Stimulated activated CD8-positive, alpha-beta memory T cell treated with anti-CD3 and anti-CD28 coated beads, Interleukin-4, amount 100 ng/mL, for 24 hours (primary cell): ENCODE results near the gene UBE2G2.

ENCODE experiments used
- DNase-seq: peaks from one replicate; pipeline ENCODE4 v3.0.0-alpha.2; 2020; ENCODE audit warnings: low read depth

The UBE2G2 gene

GRCh38 chr21:44801468-44802395 lies at the start of gene UBE2G2:
TSS of gene UBE2G2 (minus strand) at chr21:44801820. CDS start at chr21:44801748, 72 bp downstream.
- DNase-seq = peak; percentile 76

DNA sequence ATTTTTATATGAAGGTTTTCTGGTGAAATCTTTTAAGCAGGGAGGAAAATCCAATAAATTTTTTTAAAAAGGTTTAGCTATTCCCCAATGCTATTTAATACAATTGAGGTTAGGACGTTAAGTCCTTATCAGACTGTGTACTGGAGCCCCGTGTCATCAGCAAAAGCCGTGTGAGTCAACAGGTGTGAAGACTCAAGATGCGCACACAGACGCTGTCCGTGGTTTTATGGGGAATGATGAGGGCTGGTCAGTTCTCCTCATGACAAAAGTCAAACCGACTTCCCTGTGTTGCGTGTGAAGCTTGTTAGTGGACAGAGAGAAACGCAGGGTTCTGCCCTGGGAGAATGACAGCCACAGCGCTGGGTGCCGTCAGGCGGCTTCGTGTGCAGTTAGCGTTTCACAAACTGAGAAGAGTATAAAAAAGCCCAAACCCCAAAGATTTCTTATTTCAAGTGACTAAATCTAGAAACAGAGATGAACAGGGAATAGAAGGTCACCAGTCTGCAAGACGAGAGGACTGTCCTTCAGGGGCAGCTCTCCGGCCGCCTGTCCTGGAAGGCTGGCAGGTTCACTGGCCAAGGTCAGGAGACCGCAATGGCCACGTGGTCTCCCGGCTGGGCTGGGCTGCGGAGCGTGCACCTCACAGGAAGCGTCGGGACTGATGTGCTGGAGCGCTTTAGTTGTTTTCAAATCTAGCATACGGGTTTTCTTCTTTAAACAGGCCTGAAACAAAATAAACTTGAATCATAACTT lies 49.5 kb upstream of the UBE2G2 start:
- no peak for DNase-seq

DNA sequence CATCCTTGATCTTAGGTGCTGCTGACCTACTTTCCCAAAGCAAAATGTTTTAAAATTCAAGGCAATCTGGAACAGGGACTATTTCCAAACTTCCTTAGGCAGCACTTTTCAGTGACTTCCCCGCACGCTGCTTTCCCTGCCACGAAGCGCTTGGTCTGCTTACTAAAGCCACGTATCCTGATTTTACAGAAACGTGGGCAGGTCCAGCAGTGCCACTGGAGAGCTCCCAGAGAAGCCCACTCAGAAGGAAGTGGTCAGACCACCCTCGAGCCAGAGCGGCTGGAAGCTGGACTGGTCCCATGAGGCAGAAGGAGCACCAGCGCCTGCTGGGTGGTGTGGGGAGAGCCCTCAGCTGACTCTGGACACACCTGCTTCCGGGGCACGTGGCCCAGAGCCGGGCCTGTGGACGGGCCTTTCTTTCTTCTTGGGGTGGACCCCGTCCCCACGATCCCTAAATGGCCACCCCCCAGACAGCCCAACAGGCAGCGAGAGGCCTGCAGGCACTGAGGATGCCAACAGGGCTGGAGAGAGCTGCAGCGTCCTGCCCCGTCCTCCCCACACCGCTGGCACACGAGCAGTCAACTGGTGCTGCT lies 48.7 kb upstream of the UBE2G2 start:
- DNase-seq = no peak

- DNase-seq = no peak
Measured at GRCh38 chr21:44849616-44850130, 48.1 kb upstream of the UBE2G2 start.

GRCh38 chr21:44848821-44849521 lies 47.4 kb upstream of the UBE2G2 start:
- no peak for DNase-seq

GRCh38 chr21:44847261-44848056 lies 45.8 kb upstream of the UBE2G2 start:
- DNase-seq = no peak

DNA sequence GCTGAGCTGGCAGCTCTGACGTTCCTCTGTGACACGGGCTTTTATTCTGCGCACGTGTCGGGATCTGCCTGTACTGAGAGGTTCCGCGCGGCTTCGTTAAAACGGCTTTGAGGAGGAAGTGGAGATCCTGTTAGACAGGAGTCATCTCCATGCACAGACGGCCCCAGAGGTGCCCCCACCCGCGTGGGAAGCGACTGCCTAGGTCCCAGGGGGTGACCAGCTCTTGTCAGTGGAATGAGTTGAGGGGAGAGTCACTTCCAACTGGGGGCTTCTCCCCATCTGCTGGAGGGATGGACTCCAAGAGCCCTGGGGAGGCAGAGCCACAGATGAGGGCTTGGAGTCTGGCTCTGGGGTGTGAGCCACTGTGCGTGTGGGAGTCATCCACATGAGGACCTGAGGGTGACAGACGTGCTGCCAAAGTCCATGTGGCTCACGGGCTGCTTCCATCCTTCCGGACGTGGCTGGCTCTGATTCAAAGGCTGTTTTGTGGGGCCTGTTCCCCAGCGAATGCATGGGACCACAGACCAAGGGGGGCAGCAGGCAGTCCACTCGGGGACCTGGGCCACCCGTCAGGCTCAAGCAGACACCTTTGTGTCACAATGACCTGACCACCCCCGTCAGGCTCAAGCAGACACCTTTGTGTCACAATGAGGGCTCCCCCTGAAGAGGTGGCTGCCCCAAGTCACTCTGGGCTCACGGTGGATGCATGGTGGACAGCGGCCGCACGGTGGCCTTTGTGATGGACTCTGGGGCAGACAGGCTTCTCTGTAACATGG lies 45.1 kb upstream of the UBE2G2 start:
- DNase-seq = no peak

DNA sequence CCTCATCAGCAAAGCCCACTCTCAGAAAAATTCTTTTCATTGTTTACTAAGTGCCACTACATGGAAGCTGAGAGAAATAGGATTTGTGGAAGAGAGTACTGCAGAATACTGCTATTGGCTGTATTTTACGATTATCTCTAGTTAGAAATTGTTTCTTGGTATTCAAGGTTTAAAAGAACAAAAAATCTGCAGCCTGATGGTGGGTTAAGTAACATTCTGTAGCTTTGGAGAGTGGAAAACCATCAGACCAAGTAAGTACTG lies 44.5 kb upstream of the UBE2G2 start:
- no peak for DNase-seq

- peak; percentile 54 for DNase-seq
Measured at GRCh38 chr21:44845418-44846223, 44.0 kb upstream of the UBE2G2 start.

DNA sequence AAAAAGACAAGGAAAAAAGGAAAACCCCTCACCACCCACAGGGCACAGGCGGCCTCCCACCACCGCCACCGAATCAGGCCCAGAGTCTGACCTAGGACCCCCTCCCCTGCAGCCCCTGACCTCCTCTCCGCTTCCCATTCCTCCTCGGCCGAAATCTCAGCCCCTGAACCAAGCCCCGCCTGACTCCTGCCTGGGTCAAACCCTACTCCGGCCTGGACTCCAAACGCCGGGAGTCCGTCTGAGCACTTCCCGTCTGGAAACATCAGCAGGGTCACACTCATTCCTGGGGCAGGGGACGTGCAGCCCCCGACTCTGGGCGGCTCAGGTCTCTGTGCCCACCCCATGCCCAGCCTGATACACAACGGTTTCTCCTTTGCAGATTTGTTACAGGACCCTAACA lies 42.6 kb upstream of the UBE2G2 start:
- no peak for DNase-seq

DNA sequence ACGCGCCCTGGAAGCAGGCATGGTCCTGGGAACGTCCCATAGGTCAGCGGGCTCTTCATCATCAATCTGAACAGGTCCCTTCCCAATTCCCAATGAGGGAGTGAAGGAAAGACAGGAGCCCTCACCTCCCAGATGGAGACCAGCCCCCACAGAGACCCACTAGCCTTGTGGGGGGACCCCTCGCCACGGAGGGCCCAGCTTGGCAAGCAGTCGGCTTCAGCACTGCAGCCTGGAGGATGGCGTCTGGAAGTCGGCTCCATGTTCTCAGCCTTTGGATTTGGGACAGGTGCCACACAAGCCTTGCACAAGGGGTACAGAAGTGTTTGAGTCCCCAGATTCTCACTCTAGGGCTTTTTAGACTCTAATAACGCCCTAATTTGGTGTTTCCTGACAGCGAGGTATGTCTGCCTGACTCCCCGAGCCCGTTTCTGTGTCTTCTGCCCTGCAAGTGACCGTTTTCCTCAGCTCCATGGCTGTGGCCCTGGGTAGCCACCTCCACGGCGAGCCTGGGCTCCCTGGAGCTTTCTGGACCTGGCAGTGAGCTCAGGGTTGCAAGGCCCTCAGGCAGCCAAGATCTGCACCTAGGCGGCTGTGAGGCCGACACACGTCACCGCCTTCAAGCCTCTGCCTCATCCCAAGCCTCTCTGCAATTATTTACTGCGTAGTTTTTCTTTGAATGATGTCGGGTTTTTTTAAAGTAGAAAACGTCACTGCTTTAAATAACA lies 41.3 kb upstream of the UBE2G2 start:
- no peak for DNase-seq

GRCh38 chr21:44842087-44842486 lies 40.5 kb upstream of the UBE2G2 start:
- DNase-seq = no peak

DNA sequence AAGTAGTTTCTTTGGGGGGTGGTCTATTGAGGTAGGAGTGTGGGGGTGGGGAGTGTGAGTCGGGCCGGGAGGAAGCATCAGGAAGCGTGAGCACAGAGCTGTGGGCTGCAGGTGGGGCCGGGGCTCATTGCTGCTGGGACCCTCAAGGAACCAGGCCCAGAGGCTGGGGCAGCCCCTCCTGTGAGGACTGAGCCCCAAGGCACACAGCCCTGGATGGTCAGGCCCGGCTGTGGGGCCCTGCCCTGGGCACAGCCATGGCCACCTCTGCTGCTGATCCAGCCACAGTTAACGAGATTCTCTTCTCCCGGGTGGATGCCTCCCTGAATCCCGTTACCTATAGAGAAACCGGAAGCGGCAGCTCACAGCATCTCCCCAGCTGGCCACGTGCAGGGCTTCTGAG lies 39.2 kb upstream of the UBE2G2 start:
- DNase-seq = no peak

DNA sequence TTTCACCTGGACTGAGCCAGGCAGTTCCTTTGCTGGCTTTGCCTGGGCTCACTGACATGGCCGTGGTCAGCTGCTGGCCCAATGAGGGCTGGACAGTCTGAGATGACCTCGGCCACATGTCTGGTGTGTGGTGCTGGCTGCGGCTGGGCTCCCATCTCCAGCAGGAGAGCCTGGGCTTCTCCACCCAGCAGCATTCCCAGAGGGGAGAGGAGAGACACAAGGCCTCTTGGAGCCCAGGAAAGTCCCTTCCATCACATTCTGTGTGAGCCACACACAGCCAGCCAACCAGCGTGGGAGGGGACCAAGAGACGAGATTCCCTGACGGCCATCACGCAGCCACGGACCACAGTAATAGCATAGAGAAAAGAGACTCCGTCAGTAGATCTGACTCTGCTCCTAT lies 37.3 kb upstream of the UBE2G2 start:
- no peak for DNase-seq

GRCh38 chr21:44838039-44838895 lies 36.6 kb upstream of the UBE2G2 start:
- DNase-seq = no peak

DNA sequence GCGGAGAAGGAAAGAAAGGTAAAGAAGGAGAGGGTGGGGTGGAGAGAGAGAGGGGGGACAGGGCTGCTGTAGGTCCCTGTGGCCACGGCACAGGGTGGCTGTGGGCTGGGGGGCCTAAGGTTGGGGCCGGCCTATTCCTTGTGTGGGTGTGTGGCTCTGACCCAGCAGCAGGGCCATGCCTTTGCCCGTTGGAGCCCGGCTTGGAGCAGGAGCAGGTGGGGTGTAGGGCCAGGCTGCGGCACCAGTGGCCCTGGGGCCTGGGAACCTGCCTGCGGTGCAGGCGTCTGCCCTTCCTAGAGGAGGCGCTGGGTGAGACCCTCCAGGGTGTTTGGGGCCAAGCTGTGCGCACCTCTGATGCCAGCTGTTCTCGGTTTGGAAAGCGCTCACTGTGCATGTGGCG lies 35.9 kb upstream of the UBE2G2 start:
- no peak for DNase-seq

GRCh38 chr21:44836666-44837471 lies 35.2 kb upstream of the UBE2G2 start:
- no peak for DNase-seq
